HL-60 (cell line): ENCODE measurements around the gene MBTPS1.

Experiments
- CTCF ChIP-seq: IDR thresholded peaks from one replicate; pipeline ENCODE4 v1.5.1; 2011; ENCODE audit warnings: low read length, control low read depth, inconsistent platforms; ENCODE audit not compliant: insufficient read depth
- REST ChIP-seq: IDR thresholded peaks from 2 replicates; pipeline ENCODE4 v1.6.1; 2012; ENCODE audit warnings: low read depth; ENCODE audit not compliant: insufficient replicate concordance

- TF ChIP-seq REST, result no peak
- TF ChIP-seq CTCF, result peak; percentile 63
These were observed 51.1 kb downstream of the MBTPS1 start for GRCh38 chr16:84065536-84066132.
